ENCODE data around the gene TREM1.
A peak's percentile ranks its signal among the peaks of the same experiment; 100 is the strongest.

TREM1 gene

GRCh38 chr6:41321183-41321582 is 34.7 kb upstream of the TREM1 start:
- no peak for ATAC-seq
- TF ChIP-seq OSR1 (CRISPR knock-in tag; IDR thresholded peaks at IDR 0.05): no peak

DNA sequence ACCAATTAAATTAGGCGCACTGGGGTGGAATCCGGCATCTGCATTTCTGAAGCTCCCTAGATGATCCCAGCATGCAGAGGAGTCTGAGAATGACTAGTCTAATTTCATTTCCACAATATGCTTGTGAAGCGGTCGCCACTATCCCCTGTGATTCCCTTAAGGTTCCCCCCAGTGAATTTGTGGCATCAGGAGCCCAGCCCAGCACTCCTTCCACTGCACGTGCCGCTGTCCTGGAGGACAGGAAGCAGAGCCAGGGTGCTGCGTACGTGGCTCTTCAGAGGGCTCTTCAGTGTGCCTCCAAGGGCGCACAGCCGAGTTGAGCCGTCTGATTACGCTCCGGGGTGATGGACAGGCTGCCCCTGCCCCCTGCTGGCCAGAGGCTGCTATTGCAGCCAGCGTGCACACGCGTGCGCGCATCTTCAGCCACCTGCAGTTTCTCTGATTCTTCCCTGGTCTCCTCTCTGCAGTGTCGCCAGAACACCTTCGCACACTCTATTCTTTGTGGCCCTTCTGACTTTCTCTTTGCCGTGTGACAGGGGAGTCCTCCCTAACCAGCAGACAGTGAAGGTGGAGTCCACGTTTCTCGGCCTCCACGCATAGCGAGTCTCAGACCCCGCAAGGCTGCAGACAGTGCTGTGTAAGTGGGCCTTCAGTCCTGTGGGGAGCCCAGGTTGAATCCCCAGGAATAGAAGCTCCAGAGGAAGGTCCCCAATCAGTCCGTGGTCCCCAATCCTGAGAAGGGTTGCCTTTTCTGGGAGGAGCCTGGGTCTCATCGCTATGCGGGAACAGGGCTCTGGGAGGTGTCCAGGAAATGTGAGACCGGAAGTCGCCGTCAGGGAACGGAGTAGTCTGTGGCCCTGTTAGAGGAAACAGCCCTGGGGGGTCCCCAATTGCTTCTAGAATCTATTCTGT is 32.4 kb upstream of the TREM1 start:
- TF ChIP-seq ZFP3 (CRISPR knock-in tag; IDR thresholded peaks at IDR 0.05): peak; percentile 98
- TF ChIP-seq OSR1 (CRISPR knock-in tag; IDR thresholded peaks at IDR 0.05): no peak
- peak; percentile 54; the same call in 1 of the 2 replicates for TF ChIP-seq TSHZ2 (CRISPR knock-in tag; IDR thresholded peaks at IDR 0.05)
- ATAC-seq: peak; percentile 98

DNA sequence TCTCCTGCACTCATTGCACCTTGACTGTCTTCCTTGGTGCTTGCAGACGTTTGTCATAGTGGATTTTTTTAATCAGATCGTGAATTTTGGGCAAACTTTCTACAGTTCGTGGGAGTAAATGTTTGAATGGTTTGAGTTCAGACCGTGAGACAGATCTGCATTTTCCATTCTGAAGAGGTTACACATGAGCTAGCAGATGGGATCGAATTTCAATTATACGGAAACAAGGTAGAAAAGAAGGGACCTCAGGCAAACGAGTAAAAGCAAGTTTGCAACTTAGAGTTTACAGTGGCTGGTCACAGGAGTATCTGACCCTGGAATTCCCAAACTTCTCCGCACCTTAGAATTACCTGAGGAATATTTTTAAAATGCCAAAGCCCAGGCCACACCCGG is 31.8 kb upstream of the TREM1 start:
- no peak for TF ChIP-seq SNAI2 (CRISPR knock-in tag; IDR thresholded peaks at IDR 0.05)
- no peak for TF ChIP-seq ZNF70 (CRISPR knock-in tag; IDR thresholded peaks at IDR 0.05)
- TF ChIP-seq PPARA (CRISPR knock-in tag; IDR thresholded peaks at IDR 0.05; ENCODE audit: borderline replicate concordance): no peak
- TF ChIP-seq CSDC2 (CRISPR knock-in tag; IDR thresholded peaks at IDR 0.05): no peak
- no peak for TF ChIP-seq RARB (CRISPR knock-in tag; IDR thresholded peaks at IDR 0.05)
- TF ChIP-seq TSHZ2 (CRISPR knock-in tag; IDR thresholded peaks at IDR 0.05): no peak
- no peak for TF ChIP-seq POU6F1 (CRISPR knock-in tag; IDR thresholded peaks at IDR 0.05; ENCODE audit: borderline replicate concordance, low read depth)
- TF ChIP-seq ZC3H10 (CRISPR knock-in tag; IDR thresholded peaks at IDR 0.05): no peak
- TF ChIP-seq ZFP3 (CRISPR knock-in tag; IDR thresholded peaks at IDR 0.05): no peak
- TF ChIP-seq TCF4 (CRISPR knock-in tag; IDR thresholded peaks at IDR 0.05; ENCODE audit: borderline replicate concordance): no peak
- ATAC-seq: no peak

GRCh38 chr6:41315943-41316620 is 29.6 kb upstream of the TREM1 start:
- ATAC-seq: no peak
- no peak for TF ChIP-seq BACH2 (CRISPR knock-in tag; IDR thresholded peaks at IDR 0.05; ENCODE audit: borderline replicate concordance)
- TF ChIP-seq OSR1 (CRISPR knock-in tag; IDR thresholded peaks at IDR 0.05): no peak
- TF ChIP-seq ARNTL (CRISPR knock-in tag; IDR thresholded peaks at IDR 0.05; ENCODE audit: borderline replicate concordance, low read depth): no peak
- TF ChIP-seq ISL1 (CRISPR knock-in tag; IDR thresholded peaks at IDR 0.05): no peak
- TF ChIP-seq, protein P1, sequence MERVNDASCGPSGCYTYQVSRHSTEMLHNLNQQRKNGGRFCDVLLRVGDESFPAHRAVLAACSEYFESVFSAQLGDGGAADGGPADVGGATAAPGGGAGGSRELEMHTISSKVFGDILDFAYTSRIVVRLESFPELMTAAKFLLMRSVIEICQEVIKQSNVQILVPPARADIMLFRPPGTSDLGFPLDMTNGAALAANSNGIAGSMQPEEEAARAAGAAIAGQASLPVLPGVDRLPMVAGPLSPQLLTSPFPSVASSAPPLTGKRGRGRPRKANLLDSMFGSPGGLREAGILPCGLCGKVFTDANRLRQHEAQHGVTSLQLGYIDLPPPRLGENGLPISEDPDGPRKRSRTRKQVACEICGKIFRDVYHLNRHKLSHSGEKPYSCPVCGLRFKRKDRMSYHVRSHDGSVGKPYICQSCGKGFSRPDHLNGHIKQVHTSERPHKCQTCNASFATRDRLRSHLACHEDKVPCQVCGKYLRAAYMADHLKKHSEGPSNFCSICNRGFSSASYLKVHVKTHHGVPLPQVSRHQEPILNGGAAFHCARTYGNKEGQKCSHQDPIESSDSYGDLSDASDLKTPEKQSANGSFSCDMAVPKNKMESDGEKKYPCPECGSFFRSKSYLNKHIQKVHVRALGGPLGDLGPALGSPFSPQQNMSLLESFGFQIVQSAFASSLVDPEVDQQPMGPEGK (CRISPR knock-in tag; IDR thresholded peaks at IDR 0.05; ENCODE audit: borderline replicate concordance): no peak
- no peak for TF ChIP-seq RARB (CRISPR knock-in tag; IDR thresholded peaks at IDR 0.05)
